ENCODE results near the gene PRPSAP1. TPM values are rescaled to one million over a fixed set of nuclear protein-coding genes. Genes with fewer than 3 reads are reported as not detected.
A peak's percentile ranks its signal among the peaks of the same experiment; 100 is the strongest.

Gene PRPSAP1
- total RNA-seq, 2 experiments from 2014 or later, result 53.3 to 111 TPM

DNA sequence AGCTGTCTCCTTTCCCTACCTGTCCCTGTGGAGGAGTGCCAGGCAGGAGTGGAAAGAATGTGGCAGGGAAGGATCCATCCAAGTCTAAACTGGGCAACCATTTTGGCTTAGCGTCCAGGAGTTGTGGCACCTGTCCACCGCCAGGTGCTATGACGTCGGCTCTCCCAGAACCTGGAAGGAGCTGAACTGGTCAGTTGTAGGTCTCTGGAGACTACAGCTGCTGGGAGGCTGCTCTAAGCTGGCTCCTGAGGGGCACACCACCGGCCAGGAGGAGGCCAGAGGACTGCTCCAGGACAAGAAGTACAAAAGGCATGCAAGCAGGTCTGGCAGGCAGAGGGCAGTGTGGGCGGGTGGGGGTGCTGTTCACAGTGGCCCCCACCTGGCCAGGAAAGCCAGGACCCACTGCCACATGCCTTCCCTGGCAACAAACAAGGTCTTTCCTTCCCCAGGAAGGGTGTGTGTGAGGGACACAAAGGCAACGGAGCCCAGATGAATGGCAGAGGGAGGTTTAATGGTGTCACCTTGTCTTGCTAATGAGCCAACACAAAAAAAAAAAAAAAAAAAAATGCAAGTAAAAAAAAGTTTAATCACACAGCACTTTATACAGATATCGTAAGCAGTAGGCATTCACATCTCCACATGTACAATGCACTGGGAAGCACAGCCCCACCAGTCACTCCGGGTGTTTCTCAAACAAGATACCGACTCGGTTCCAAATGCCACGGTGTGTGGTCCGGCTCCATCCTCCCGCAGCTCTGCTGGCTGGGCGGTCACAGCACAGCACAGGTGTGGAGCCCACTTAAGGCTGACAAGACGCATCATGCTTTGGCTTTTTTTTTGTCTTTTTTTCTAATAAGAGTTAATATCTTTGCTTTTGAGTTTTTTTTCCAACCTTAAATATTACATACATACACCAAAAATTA lies 35.5 kb upstream of the PRPSAP1 start:
- intact Hi-C loops (cut with micrococcal nuclease; ENCODE audit: unreplicated experiment), result no loop called here
- H3K36me3 ChIP-seq (ENCODE audit: insufficient read depth, low read length), result peaks cover 50% of the 10 kb centered on the region
- H3K4me3 ChIP-seq (ENCODE audit: low read depth, low read length, poor library complexity, severe bottlenecking), result no peak overlapping the region
- DNase-seq (ENCODE audit: low spot score), result no peak
- no peak overlapping the region for H3K4me2 ChIP-seq (ENCODE audit: low read length)
- H3K9me2 ChIP-seq (ENCODE audit: insufficient read depth, low read length), result no peaks in the 10 kb centered on the region
- no peak overlapping the region for H3K27ac ChIP-seq (ENCODE audit: low read depth, low read length, poor library complexity, severe bottlenecking)
- no peaks in the 10 kb centered on the region for H4K20me1 ChIP-seq (ENCODE audit: insufficient read depth, low read length)
- ChIA-PET CTCF (ENCODE audit: unreplicated experiment) (interaction anchor here (1.1 to 2.6 kb wide), 2 partner anchors 8 to 10 kb away, joined by 5 to 10 read pairs; no protein-coding TSS in a partner anchor), POLR2A (interaction anchor here (0.6 to 1.2 kb wide), 2 partner anchors 22 to 473 kb away, joined by 3 to 7 read pairs; no protein-coding TSS in a partner anchor)
- H3K9me3 ChIP-seq (ENCODE audit: low read length), result no peaks in the 10 kb centered on the region
- H3K4me1 ChIP-seq (ENCODE audit: insufficient read depth, low read length, poor library complexity, severe bottlenecking), result peaks cover 19% of the 10 kb centered on the region
- H3K79me2 ChIP-seq (ENCODE audit: insufficient read depth, low read depth, low read length), result no peaks in the 10 kb centered on the region
- BruUV-seq (replicated peaks), result TSS peak; percentile 77
- no peak overlapping the region for H2AFZ ChIP-seq (ENCODE audit: low read length)
- TF ChIP-seq, protein P1, sequence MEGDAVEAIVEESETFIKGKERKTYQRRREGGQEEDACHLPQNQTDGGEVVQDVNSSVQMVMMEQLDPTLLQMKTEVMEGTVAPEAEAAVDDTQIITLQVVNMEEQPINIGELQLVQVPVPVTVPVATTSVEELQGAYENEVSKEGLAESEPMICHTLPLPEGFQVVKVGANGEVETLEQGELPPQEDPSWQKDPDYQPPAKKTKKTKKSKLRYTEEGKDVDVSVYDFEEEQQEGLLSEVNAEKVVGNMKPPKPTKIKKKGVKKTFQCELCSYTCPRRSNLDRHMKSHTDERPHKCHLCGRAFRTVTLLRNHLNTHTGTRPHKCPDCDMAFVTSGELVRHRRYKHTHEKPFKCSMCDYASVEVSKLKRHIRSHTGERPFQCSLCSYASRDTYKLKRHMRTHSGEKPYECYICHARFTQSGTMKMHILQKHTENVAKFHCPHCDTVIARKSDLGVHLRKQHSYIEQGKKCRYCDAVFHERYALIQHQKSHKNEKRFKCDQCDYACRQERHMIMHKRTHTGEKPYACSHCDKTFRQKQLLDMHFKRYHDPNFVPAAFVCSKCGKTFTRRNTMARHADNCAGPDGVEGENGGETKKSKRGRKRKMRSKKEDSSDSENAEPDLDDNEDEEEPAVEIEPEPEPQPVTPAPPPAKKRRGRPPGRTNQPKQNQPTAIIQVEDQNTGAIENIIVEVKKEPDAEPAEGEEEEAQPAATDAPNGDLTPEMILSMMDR (conservative IDR thresholded peaks at IDR 0.05; ENCODE audit: low read length), result peak; percentile 42; the same call in 1 of the 2 replicates
- no peak for TF ChIP-seq EZH2phosphoT487 (IDR thresholded peaks at IDR 0.05; ENCODE audit: borderline replicate concordance, low read depth, low read length)

DNA sequence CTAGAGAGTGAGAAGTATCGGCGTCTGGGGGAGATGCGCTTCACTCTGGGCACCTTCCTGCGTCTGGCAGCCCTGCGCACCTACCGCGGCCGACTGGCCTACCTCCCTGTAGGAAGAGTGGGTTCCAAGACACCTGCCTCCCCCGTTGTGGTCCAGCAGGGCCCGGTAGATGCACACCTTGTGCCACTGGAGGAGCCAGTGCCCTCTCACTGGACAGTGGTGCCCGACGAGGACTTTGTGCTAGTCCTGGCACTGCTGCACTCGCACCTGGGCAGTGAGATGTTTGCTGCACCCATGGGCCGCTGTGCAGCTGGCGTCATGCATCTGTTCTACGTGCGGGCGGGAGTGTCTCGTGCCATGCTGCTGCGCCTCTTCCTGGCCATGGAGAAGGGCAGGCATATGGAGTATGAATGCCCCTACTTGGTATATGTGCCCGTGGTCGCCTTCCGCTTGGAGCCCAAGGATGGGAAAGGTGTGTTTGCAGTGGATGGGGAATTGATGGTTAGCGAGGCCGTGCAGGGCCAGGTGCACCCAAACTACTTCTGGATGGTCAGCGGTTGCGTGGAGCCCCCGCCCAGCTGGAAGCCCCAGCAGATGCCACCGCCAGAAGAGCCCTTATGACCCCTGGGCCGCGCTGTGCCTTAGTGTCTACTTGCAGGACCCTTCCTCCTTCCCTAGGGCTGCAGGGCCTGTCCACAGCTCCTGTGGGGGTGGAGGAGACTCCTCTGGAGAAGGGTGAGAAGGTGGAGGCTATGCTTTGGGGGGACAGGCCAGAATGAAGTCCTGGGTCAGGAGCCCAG lies 33.5 kb upstream of the PRPSAP1 start:
- Histone ChIP-seq H3K4me2 (ENCODE audit: low read length) (no peak overlapping the region), H4K20me1 (ENCODE audit: insufficient read depth, low read length) (no peaks in the 10 kb centered on the region), H2AFZ (ENCODE audit: low read length) (no peak overlapping the region), H3K36me3 (ENCODE audit: insufficient read depth, low read length) (peaks cover 37% of the 10 kb centered on the region), H3K79me2 (ENCODE audit: insufficient read depth, low read depth, low read length) (no peaks in the 10 kb centered on the region), H3K4me1 (ENCODE audit: insufficient read depth, low read length, poor library complexity, severe bottlenecking) (peaks cover 29% of the 10 kb centered on the region), H3K9me2 (ENCODE audit: insufficient read depth, low read length) (no peaks in the 10 kb centered on the region), H3K9me3 (ENCODE audit: low read length) (no peaks in the 10 kb centered on the region), H3K4me3 (ENCODE audit: low read depth, low read length, poor library complexity, severe bottlenecking) (no peak overlapping the region), H3K27ac (ENCODE audit: low read depth, low read length, poor library complexity, severe bottlenecking) (no peak overlapping the region)
- TF ChIP-seq, protein P1 (conservative IDR thresholded peaks at IDR 0.05; ENCODE audit: low read length), result no peak
- no peak for TF ChIP-seq EZH2phosphoT487 (IDR thresholded peaks at IDR 0.05; ENCODE audit: borderline replicate concordance, low read depth, low read length)
- intact Hi-C loops (cut with micrococcal nuclease; ENCODE audit: unreplicated experiment), result no loop called here
- DNase-seq (ENCODE audit: low spot score), result no peak
- ChIA-PET POLR2A (no interaction called here), CTCF (ENCODE audit: unreplicated experiment) (interaction anchor here (1.1 to 2.6 kb wide), 2 partner anchors 10 to 71 kb away, joined by 3 to 10 read pairs; no protein-coding TSS in a partner anchor)
- no TSS peak for BruUV-seq (replicated peaks)
